Left lung (tissue), 14 donors: ENCODE results near the gene SLC4A7. TPM values are rescaled to one million over a fixed set of nuclear protein-coding genes. Genes with fewer than 3 reads are reported as not detected.
"Not testable (repeated sequence)": the region's sequence is repeated elsewhere in the genome, so short reads cannot be mapped to it uniquely, and the experiment has no call there.

Experiments used
- ATAC-seq: fragments of 200-7000 bp; cut with Tn5 transposase; one replicate; pipeline ENCODE4 v1.9.1; 2020; ENCODE audit warnings: moderate library complexity
- DNase-seq, 4 donors: peaks; one replicate each; pipeline ENCODE4 v3.0.0-alpha.2; 2013 to 2020
- H3K27ac ChIP-seq, 2 donors: fragments of 200-600 bp; sonication (generic) in 1 of 2; one replicate each; pipeline versions ENCODE4 v1.5.0 to v1.8.0; 2020 to 2021
- H3K27me3 ChIP-seq, 2 donors: fragments of 200-600 bp; sonication (generic) in 1 of 2; one replicate each; pipeline versions ENCODE4 v1.5.0 to v1.8.0; 2020 to 2021
- H3K36me3 ChIP-seq, 2 donors: fragments of 200-600 bp; sonication (generic) in 1 of 2; one replicate each; pipeline versions ENCODE4 v1.5.0 to v1.8.0; 2020 to 2021
- H3K4me1 ChIP-seq, 2 donors: fragments of 200-600 bp; one replicate each; pipeline ENCODE4 v1.8.0; 2021
- H3K4me3 ChIP-seq, 2 donors: fragments of 200-600 bp; sonication (generic) in 1 of 2; one replicate each; pipeline versions ENCODE4 v1.5.0 to v1.8.0; 2020 to 2021; ENCODE audit warnings: mild to moderate bottlenecking in 1 of 2
- H3K9me3 ChIP-seq, 2 donors: fragments of 200-600 bp; sonication (generic) in 1 of 2; one replicate each; pipeline versions ENCODE4 v1.5.0 to v1.8.0; 2020 to 2021
- intact Hi-C, 2 donors: fragments of 100-400 bp; cut with DNase I; formaldehyde crosslinking; loops; one replicate each; pipeline versions ENCODE4 v1.11.2 to v1.14.2; 2022
- long read RNA-seq, 12 donors: library from polyadenylated mRNA in 2 of 12; unstranded in 2 of 12; transcript quantifications; one replicate each; pipeline ENCODE4 v2.0.0 and lab custom pipeline, GENCODE V29; 2019 to 2026
- polyA plus RNA-seq, 6 donors: library from polyadenylated mRNA; unstranded; fragments of 120-200 nt; gene quantifications; one replicate each; pipeline ENCODE4 v1.2.1, GENCODE V29; 2013; ENCODE audit not compliant: insufficient read length in 6 of 6
- total RNA-seq, 2 donors: library from RNA; stranded (reverse); fragmentation: NEBNext Ultra II Directional; extraction: Animal tissue kit (Norgen Biotek cat#: 25700); gene quantifications; one replicate each; pipeline ENCODE4 v1.2.1, GENCODE V29; 2021
- TF ChIP-seq, protein P1 (sequence below), 2 donors: fragments of 200-600 bp; sonication (generic) in 1 of 2; IDR thresholded peaks; one replicate each; pipeline versions ENCODE4 v1.5.0 to v1.8.0; 2021; ENCODE audit warnings: antibody characterized with exemption in 2 of 2
- donor health status: DM: no; HTN: yes; CAD: no.
- donor health status: DM: no; HTN: no; CAD: no.

SLC4A7 gene
- total RNA-seq (10 to 100 TPM; 14.8 to 23.3 TPM), polyA plus RNA-seq (10 to 100 TPM; 33.8 to 45.7 (median 36.3) TPM)
- long read RNA-seq, donor 1 = 0 reads
- long read RNA-seq, donor 2 = 0 reads
- long read RNA-seq, donor 3 = 0 reads
- long read RNA-seq, donor 4, partial matches to known transcripts = 9 of 10 reads
- long read RNA-seq, donor 4, other reads (novel, unspliced or antisense) = 1 of 10 reads
- long read RNA-seq, donor 5, partial matches to known transcripts = 5 of 6 reads
- long read RNA-seq, donor 5, other reads (novel, unspliced or antisense) = 0 of 6 reads
- long read RNA-seq, donor 6 = 0 reads
- long read RNA-seq, donor 7, partial matches to known transcripts = 0 of 1 reads
- long read RNA-seq, donor 7, other reads (novel, unspliced or antisense) = 0 of 1 reads
- long read RNA-seq, donor 8 = 0 reads
- long read RNA-seq, donor 9 = 0 reads
- long read RNA-seq, donor 10, partial matches to known transcripts = 2 of 2 reads
- long read RNA-seq, donor 10, other reads (novel, unspliced or antisense) = 0 of 2 reads
- long read RNA-seq, donor 11 = 0 reads
- long read RNA-seq, donor 12 = 0 reads

DNA sequence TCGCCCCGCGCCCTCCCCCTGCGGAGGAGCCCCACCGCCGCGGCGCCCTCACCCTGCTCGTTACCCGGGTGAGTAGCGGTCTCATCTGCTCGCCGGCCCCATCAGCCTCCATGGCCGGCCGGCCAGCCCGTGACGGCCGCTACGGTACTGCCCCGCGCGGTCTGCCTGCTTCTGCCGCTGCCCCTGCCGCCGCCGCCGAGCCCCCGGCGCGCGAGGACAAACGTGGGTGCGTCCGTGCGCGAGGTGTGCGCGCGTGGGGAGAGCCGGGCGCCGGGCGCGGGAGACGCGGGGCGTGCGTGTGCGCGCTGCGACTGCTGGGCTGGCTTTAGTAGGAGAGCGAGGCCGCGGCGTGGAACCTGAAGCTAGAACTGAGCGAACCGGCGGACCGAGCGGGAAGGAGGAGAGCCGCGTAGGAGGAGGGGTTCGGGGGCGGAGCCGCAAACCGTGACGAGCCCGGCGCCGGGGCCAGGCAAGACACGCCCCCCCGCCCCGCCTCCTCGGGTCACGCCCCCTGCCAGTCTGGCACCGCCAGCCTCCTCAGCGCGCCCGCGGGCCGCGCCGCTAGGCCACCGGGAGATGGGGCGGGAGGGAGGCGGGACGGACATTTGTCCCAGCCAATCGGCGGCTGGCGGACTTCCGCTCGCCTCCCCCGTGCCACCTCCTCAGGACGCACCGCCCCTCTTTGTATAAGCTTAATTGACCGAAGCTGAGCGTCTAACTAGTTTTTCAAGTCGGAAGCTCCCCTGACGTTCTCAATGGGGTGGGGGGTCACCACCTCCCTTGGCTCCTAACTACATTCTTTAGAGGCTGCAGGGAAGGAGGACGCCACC is at the start of gene SLC4A7:
TSS of gene SLC4A7 (minus strand) at position 370 of the 830 bp plus-strand sequence. CDS start at position 112, 258 bp downstream.
- Histone ChIP-seq H3K4me3 (peak within 1 kb of the TSS; percentile 69 to 83), H3K36me3 (no peaks in the 10 kb centered on the region), H3K9me3 (no peaks in the 10 kb centered on the region), H3K4me1 (peaks cover 4 to 35% of the 10 kb centered on the region in 2 donors), H3K27ac (peak within 1 kb of the TSS; percentile 87 to 92), H3K27me3 (no peaks in the 10 kb centered on the region)
- intact Hi-C loops = no loop called here
- ATAC-seq (peak; percentile 99), DNase-seq (peak; percentile 95 to 100 (median 98))
- TF ChIP-seq, protein P1, sequence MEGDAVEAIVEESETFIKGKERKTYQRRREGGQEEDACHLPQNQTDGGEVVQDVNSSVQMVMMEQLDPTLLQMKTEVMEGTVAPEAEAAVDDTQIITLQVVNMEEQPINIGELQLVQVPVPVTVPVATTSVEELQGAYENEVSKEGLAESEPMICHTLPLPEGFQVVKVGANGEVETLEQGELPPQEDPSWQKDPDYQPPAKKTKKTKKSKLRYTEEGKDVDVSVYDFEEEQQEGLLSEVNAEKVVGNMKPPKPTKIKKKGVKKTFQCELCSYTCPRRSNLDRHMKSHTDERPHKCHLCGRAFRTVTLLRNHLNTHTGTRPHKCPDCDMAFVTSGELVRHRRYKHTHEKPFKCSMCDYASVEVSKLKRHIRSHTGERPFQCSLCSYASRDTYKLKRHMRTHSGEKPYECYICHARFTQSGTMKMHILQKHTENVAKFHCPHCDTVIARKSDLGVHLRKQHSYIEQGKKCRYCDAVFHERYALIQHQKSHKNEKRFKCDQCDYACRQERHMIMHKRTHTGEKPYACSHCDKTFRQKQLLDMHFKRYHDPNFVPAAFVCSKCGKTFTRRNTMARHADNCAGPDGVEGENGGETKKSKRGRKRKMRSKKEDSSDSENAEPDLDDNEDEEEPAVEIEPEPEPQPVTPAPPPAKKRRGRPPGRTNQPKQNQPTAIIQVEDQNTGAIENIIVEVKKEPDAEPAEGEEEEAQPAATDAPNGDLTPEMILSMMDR (IDR thresholded peaks at IDR 0.05) = peak in 1 of 2 donors; percentile 8

DNA sequence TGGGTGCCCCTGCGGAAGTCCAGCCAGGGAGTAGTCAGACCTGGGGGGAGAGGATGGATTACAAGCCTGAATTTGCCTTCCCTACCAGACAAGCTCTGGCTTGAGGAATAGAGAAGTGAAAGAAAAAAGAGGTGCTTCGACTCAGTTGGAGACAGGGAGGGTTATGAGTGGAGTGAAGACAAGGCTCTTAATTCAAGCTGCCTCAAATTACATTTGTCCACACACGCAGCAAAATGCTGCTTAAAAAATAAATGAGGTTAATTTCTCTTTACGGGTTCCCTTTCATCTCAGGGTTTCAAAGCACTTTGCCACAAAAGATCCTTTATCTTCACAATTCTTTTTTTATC is 49.0 kb upstream of the SLC4A7 start:
- TF ChIP-seq, protein P1 (IDR thresholded peaks at IDR 0.05) = no peak
- ATAC-seq (peak; percentile 31), DNase-seq (no peak)
- no peaks in the 10 kb centered on the region for H3K27me3 ChIP-seq
- H3K36me3 ChIP-seq = no peaks in the 10 kb centered on the region
- H3K27ac ChIP-seq = peak overlapping the region; percentile 60 to 75
- H3K9me3 ChIP-seq = no peaks in the 10 kb centered on the region
- intact Hi-C loops = no loop called here
- H3K4me1 ChIP-seq = peaks cover 6 to 30% of the 10 kb centered on the region in 2 donors
- no peak overlapping the region for H3K4me3 ChIP-seq

DNA sequence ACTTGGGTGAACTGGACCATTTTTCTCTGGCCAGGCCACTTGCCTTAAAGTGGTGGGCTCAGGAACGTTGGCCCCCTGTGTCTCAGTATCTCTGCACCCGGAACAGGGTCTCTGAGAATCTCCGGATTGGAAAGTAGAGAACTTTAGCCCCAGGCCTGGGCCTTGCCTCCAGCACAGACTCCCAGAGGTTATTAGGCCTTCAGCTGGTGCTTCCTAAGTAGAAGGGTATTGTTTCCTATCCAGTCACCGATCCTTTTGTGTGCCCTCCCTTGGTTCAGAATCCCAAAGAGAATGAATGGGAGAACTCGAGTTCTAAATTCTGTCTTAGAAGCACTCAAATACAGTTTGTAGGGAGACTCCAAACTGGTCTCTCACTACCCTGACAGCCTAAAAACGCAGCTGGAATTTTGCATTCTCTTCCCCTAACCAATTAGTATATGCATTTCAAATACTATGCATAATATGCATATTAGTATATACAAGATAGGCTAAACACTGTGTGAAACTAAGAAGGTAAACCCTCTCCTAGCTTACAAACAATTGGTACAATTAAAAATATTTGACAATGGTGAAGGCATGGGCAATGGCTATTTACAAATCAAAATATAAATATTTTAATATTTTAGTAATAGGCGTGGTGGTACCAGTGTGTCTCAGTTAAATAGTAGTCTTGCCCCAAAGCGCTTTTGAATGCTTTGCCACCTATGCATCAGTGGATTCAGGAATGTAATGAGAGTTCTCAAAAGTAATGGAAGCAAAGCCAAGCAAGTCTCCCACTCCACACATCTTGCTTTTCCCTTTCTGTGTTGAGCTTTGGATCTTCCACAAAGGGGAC is 48.5 kb upstream of the SLC4A7 start:
- DNase-seq (no peak), ATAC-seq (no peak)
- H3K4me1 ChIP-seq = peaks cover 6 to 30% of the 10 kb centered on the region in 2 donors
- peak overlapping the region; percentile 60 to 75 for H3K27ac ChIP-seq
- TF ChIP-seq, protein P1 (IDR thresholded peaks at IDR 0.05) = no peak
- H3K9me3 ChIP-seq = no peaks in the 10 kb centered on the region
- H3K36me3 ChIP-seq = no peaks in the 10 kb centered on the region
- H3K27me3 ChIP-seq = no peaks in the 10 kb centered on the region
- intact Hi-C loops = no loop called here
- H3K4me3 ChIP-seq = no peak overlapping the region

DNA sequence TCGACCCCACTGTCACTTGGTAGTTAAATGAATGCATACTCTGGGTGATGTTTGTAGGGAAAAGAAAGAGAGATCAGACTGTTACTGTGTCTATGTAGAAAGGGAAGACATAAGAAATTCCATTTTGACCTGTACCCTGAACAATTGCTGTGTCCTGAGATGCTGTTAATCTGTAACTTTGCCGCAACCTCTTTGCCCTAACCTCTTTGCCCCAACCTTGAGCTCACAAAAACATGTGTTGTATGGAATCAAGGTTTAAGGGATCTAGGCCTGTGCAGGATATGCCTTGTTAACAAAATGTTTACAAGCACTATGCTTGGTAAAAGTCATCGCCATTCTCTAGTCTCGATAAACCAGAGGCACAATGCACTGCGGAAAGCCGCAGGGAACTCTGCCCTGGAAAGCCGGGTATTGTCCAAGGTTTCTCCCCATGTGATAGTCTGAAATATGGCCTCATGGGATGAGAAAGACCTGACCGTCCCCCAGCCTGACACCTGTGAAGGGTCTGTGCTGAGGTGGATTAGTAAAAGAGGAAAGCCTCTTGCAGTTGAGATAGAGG is 47.1 kb upstream of the SLC4A7 start:
- H3K36me3 ChIP-seq, intact Hi-C loops, H3K9me3 ChIP-seq, ATAC-seq, H3K27ac ChIP-seq, H3K4me3 ChIP-seq, DNase-seq, H3K27me3 ChIP-seq: not testable (repeated sequence)
- peaks cover 6 to 30% of the 10 kb centered on the region in 2 donors for H3K4me1 ChIP-seq

DNA sequence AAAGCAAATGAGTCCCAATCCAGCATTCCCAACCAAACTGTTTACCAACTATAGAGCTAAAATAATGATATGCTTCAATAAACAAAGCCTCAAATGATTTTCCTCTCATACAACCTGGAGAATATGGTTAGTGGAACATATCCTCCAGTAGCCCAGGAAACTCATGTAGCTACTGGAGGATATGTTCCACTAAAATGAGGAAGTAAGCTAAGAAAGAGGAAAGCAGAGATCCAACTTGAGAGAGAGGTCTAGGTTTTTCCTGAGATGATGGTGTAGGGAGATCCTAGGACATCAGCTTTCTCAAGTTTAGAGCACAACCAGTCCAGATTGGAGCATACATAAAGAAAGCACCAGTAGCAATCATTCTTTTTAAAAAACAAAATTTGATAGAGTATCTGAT is 44.6 kb upstream of the SLC4A7 start:
- no peak overlapping the region for H3K27ac ChIP-seq
- intact Hi-C loops = no loop called here
- no peaks in the 10 kb centered on the region for H3K36me3 ChIP-seq
- TF ChIP-seq, protein P1 (IDR thresholded peaks at IDR 0.05) = no peak
- peaks cover 7 to 9% of the 10 kb centered on the region in 2 donors for H3K4me1 ChIP-seq
- no peaks in the 10 kb centered on the region for H3K9me3 ChIP-seq
- H3K4me3 ChIP-seq = no peak overlapping the region
- ATAC-seq (no peak), DNase-seq (no peak)
- H3K27me3 ChIP-seq = no peaks in the 10 kb centered on the region
